GM21381 (cell line): Measurements from ENCODE around the gene RNASE9.
"Not testable (repeated sequence)": the region's sequence is repeated elsewhere in the genome, so short reads cannot be mapped to it uniquely, and the experiment has no call there.

ENCODE experiments used
- ATAC-seq: cut with Tn5 transposase; IDR thresholded peaks from one replicate; pipeline ENCODE4 v1.9.1; 2021; ENCODE audit warnings: mild to moderate bottlenecking, moderate library complexity; ENCODE audit not compliant: unreplicated experiment

Gene RNASE9

DNA sequence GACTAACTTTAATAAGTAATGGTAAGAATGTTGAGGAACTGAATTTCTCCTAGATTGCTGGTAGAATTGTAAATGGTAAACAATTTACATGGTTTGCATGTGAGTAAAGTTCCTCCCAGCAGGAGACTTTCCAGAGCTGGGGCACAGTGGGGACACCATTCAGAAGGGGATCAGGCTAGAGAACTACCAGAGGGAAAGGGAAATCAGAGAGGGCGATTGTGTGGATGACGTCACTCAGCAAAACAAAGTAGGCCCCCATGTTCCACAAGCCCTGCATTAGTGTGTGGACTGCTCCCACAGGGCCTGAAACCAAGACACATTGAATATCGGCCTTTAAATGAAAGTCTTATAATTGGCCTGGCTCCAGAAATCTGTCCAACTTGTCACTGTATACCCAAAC lies 17.5 kb upstream of the RNASE9 start:
- no peak for ATAC-seq

GRCh38 chr14:20572382-20572990 lies 11.6 kb upstream of the RNASE9 start:
- ATAC-seq: not testable (repeated sequence)

- ATAC-seq: not testable (repeated sequence)
These were observed 9.9 kb upstream of the RNASE9 start for GRCh38 chr14:20570720-20571119.

DNA sequence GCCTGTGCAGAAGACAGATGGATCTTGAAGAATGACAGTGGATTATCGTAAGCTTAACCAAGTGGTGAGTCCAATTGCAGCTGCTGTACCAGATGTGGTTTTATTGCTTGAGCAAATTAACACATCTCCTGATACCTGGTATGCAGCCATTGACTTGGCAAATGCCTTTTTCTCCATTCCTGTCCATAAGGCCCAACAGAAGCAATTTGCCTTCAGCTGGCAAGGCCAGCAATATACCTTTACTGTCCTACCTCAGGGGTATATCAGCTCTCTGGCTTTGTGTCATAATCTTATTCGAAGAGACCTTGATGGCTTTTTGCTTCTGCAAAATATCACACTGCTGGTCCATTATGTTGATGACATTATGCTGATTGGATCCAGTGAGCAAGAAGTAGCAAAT lies 9.0 kb upstream of the RNASE9 start:
- ATAC-seq: not testable (repeated sequence)

DNA sequence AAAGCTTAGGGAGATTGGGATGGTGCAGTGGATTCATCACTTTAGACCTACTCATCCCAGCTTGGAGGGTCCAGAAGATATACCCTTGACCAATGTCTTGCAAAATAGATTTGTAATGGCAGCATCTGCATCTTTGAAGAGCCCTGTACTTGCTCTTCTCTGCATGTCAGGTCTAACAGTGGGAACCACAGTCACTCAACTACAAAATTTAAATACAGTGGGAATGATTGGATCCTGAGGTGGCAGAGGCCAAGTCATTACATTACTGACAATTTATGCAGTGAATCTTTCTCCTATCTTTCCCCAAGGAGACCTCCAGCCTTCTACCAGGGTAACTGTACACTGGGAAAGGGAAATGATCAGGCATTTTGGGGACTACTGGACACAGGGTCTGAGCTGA lies 8.2 kb upstream of the RNASE9 start:
- ATAC-seq: no peak

GRCh38 chr14:20568393-20568792 lies 7.5 kb upstream of the RNASE9 start:
- no peak for ATAC-seq

DNA sequence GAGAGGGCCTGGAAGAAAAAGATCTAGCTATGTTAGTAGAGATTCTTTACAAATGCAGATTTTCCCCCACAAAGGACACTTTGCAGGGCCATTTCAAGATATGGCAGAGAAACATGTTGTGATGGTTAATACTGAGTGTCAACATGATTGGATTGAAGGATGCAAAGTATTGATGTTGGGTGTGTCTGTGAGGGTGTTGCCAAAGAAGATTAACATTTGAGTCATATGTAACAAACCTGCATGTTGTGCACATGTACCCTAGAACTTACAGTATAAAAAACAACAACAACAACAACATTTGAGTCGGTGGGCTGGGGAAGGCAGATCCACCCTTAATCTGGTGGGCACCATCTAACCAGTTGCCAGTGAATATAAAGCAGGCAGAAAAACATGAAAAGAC lies 6.4 kb upstream of the RNASE9 start:
- not testable (repeated sequence) for ATAC-seq

DNA sequence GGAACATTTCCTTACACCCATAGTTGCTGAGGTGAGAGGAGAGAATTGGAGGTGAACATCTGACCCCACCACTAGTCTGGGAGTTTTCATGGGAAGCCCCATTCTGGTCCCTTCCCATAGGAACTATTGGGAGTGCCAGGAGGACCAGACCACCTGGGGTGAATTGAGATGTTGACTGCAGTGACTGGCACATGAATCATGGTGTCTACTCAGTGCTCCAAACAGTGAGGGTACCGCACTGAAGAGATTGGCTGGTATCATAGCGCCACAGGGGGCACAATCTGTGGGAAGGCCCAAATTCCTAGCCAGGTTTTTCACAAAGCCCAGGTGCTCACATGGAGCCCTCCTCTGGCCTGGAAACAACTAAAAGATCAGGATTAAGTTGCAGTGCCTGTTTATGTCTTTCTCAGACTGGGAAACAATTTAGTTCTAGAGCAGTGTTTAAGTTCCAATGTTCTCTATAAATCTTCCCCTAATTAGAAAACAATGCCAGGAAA lies 3.7 kb upstream of the RNASE9 start:
- no peak for ATAC-seq

- no peak for ATAC-seq
These were observed 3.1 kb upstream of the RNASE9 start for GRCh38 chr14:20563971-20564370.

GRCh38 chr14:20559461-20559904 lies 1.4 kb downstream of the RNASE9 start:
- ATAC-seq: no peak

DNA sequence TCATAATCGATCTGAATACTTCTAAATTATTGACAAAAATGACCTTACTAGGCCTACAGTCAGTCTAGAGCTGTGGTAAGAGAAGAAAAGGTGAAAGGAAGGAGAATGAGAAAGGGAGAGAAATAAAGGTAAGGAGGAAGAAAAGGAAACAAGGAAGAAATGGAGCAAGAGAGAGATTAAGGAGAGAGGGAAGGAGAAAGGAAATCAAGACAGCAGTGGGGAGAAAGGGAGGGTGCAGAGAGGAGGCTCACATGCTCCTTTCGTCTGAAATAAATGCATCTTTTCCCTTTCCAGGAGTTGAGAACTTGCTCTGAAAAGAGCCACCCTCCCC lies 3.7 kb downstream of the RNASE9 start:
- ATAC-seq: no peak

GRCh38 chr14:20556500-20557211 lies 4.2 kb downstream of the RNASE9 start:
- no peak for ATAC-seq

GRCh38 chr14:20555845-20556244 lies 5.0 kb downstream of the RNASE9 start:
- no peak for ATAC-seq

DNA sequence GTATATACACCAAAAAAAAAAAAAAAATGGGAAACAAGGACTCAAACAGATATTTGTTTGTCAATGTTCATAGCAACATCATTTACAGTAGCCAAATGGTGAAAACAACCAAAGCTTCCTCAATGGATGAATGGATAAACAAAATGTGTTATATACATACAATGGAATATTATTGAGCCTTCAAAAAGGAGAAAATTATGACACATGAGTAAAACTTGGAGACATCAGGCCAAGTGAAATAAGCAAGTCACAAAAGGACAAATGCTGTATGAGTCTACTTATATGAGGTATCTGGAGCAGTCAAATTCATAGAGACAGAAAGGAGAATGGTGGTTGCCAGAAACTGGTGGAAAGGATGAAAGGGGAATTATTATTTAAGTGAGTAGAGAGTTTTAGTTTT lies 7.8 kb downstream of the RNASE9 start:
- ATAC-seq: no peak

DNA sequence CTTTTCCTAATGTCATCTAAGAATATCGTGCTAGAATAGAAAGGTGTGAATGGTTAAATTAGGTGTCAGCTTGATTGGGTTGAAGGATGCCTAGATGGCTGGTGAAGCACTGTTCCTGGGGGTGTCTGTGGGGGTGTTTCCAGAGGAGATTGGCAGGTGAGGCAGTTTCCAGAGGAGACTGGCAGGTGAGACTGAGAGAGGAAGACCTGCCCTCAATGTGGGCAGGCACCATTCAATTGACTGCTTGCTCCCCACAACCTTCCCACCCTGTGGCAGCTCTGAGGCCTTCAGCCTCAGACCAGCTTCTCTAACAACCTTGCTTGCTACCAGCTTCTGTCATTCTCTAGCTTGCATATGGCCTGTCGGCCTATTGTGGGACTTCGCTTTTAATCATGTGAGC lies 9.2 kb downstream of the RNASE9 start:
- ATAC-seq: no peak

DNA sequence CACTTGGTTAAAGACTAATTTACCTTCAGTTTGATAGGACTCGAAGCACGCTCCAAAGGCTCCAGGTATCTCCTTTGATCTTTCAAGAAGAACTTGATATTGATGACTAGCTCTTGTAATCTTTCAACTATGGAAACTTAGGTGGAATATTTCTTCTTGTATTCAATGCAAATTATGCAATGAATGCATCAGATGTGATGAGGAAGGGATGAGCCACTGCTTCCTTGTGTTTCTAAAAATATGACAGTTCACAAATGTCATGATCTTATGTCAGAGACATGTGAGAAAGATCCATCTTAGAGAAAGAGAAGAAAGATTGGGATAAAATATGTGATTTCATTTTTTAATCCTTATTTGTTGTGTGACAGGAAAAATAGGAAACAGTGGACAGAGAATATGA lies 9.9 kb downstream of the RNASE9 start:
- ATAC-seq: no peak

DNA sequence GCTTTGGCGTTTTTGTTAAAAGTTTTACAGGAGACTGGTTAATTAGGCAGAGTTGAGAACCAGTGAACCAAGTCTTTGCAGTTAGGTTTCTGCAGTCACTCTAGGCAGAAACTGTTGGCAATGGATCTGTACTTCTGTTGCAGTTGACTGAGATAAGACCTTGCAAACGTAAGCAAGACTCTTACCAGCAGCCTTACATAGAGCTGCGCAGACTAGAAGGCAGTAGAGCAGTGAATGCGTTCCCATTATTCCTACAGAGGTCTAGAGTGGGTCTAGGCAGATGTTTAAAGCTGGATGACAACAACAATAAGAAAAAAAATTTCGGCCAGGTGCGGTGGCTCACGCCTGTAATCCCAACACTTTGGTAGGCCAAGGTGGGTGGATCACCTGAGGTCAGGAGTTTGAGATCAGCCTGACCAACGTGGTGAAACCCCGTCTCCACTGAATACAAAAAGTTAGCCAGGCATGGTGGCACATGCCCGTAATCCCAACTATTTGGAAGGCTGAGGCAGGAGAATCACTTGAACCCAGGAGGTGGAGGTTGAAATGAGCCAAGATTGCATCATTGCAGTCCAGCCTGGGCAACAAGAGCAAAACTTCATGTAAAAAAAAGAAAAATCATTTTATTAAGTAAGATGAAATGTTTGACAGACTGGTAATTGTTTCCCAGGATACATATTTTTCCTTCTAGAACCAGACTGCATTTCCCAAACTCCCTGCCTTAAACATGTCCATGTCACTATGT lies 12.3 kb downstream of the RNASE9 start:
- ATAC-seq: no peak

- ATAC-seq: no peak
These were observed 14.0 kb downstream of the RNASE9 start for GRCh38 chr14:20546877-20547276.

- ATAC-seq: no peak
These were observed 20.9 kb downstream of the RNASE9 start for GRCh38 chr14:20539906-20540305.

- ATAC-seq: no peak
These were observed 29.9 kb downstream of the RNASE9 start for GRCh38 chr14:20530771-20531571.

GRCh38 chr14:20529806-20530205 lies 31.0 kb downstream of the RNASE9 start:
- no peak for ATAC-seq
